ENCODE data around the gene ATP9A.

- TF ChIP-seq CTCF (IDR thresholded peaks at IDR 0.05; ENCODE audit: insufficient read depth, low read length) (no peak), GABPA (IDR thresholded peaks at IDR 0.05; ENCODE audit: low read depth) (no peak), POLR2AphosphoS5 (IDR thresholded peaks at IDR 0.05; ENCODE audit: low read depth) (no peak), SPI1 (IDR thresholded peaks at IDR 0.05; ENCODE audit: borderline replicate concordance, low read depth) (no peak), REST (IDR thresholded peaks at IDR 0.05; ENCODE audit: insufficient replicate concordance, low read depth) (no peak)
These were observed 217.0 kb downstream of the ATP9A start for GRCh38 chr20:51551186-51551585.

All from HL-60 (cell line).